COR-L47 (cell line): ENCODE data around the gene GCNT4.

Source experiments
- DNase-seq: peaks from one replicate; lab custom pipeline; 2025; lab: John Stamatoyannopoulos, UW

Gene GCNT4

GRCh38 chr5:75016896-75017295 is 35.5 kb downstream of the GCNT4 start:
- no peak for DNase-seq

- no peak for DNase-seq
Measured at GRCh38 chr5:75012748-75013147, 39.6 kb downstream of the GCNT4 start.

GRCh38 chr5:75010838-75011237 is 41.5 kb downstream of the GCNT4 start:
- no peak for DNase-seq

DNA sequence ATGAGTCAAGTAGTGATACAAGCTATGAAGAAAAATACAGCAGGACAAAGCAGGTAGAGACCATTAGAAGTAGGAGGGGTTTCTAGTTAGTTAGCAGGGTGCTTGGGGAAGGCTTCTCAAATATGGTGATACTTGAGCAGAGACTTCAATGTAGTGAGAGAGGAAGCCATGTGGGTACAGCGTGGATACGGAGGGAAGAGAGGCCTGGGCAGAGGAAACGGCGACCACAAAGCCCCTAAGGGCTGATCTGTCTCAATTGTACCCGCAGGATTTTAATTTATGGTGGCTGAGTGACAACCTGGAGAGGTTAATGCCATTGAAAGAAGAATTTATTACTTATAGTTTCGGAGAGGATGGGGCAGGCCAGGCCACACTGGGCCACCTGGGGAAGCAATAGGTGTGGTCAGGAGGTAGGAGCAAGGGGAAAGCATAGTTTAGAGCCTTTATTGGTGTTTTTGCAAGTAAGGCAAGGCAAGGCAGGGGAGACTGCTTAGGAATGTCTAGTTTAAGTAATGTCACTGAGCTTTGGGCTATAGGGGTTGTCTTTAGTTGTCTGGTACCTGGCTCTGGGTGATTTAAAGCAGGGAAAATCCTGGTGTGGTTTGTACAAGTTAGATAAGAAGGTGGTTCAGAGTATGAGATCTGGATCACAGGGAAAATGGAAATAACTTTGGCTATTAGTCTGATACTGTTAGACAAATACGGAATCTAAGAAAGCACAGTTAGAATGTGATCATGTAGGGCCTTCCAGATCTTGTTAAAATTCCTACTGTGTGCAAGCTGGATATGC is 42.6 kb downstream of the GCNT4 start:
- DNase-seq, result no peak

- DNase-seq, result no peak
Measured at GRCh38 chr5:75006865-75007822, 45.2 kb downstream of the GCNT4 start.

GRCh38 chr5:75005561-75005960 is 46.8 kb downstream of the GCNT4 start:
- no peak for DNase-seq
